ENCODE results near the gene KLK12.

The KLK12 gene, protein sequence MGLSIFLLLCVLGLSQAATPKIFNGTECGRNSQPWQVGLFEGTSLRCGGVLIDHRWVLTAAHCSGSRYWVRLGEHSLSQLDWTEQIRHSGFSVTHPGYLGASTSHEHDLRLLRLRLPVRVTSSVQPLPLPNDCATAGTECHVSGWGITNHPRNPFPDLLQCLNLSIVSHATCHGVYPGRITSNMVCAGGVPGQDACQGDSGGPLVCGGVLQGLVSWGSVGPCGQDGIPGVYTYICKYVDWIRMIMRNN

DNA sequence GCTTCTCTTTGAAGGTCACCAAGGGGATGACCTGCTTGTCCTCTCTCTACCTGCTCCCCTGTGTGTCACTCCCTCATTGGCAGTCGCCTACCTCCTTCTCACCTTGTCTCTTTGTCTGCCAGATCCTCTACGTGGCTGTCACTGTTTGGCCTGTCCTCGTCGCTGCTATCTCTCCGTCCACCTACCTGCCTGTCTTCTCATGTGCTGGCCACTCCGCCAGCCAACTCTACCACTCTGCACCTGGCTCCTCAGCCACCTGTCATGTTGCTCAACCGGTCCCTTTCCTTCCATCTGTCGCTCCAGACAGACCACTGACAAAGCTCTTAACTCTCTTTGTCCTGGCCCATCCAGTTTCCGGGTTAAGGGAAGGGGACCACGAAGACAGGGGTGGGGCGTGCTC lies at the start of gene KLK12:
Gene KLK12, minus strand, starts transcription at position 299 of the 400 bp plus-strand sequence. CDS start 381 bp downstream, outside the sequence.
- DNase-seq: no peak

DNA sequence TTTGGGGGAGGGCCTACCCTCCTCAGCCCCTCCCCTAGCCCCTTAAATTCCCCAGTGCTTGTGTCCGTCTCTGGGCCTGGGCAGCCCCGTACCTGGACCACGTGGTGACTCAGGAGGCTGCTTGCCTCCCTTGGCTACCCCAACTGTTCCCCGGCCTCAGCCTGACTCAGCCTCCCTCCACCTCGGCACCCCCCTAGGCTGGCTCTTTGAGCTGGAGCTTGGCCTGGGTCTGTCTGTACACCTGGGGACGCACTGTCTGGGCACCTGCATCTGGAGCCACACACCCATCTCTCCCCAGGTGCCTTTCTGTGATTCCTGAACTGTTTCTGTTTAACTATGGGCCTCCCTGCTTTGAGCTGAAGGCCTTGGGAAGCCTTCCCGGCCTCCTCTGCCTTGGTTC lies 49.7 kb upstream of the KLK12 start:
- no peak for DNase-seq

DNA sequence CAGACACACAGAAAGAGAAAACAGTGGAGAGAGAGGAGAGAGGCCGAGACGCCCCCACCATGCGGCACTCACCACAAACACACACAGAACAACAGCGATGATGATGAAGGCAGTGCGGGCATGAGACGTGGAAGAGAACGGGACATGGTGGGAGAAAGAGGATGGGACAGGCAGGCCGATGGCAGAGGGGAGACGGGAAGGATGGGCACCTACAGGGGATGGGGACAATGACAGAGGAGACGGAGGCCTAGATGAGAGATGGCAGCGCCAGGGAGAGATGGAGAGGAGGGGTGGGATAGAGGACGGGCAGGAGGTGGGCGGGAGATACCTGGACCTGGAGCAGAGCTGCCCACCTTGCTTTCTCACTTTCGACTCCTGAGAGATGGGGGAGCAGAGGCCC lies 49.0 kb upstream of the KLK12 start:
- DNase-seq: no peak

DNA sequence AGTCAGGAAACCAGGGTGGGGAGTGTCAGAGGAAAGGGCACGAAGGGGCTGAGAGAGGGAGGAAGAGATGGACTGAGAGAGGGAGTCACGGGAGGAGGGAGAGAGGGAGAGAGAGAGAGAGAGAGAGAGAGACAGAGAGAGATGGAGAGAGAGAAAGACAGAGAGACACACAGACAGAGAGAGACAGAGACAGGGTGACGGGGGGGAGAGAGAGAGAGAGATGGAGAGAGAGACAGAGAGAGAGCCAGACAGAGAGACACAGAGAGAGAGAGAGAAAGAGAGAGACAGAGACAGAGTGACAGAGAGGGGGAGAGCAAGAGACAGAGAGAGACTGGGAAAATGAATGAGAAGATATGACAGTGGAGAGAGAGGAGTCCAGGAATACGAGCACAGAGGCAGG lies 48.4 kb upstream of the KLK12 start:
- no peak for DNase-seq

DNA sequence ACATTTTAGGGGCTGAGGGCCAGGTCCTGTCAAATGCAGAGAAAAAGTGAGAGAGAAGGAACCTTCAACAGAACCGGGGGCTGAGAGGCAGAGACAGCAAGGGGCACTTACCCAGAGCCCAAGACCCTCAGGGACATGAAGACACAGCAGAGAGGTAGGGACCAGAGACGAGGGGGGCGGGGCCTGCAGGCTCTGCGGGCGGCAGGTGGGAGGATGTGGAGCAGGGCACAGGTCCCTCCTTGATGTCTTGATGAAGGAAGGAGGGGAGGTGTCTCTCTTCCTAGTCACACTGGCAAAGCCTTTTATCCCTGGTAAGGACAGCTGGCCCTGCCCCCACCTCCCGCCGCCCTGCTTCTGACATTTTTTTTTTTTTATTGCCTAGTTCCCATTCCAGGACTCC lies 47.8 kb upstream of the KLK12 start, which contains the start of gene KLK14:
Gene KLK14, minus strand, starts transcription at position 277 of the 400 bp plus-strand sequence. Its CDS starts 273 bp downstream, at position 4.
- DNase-seq: no peak

DNA sequence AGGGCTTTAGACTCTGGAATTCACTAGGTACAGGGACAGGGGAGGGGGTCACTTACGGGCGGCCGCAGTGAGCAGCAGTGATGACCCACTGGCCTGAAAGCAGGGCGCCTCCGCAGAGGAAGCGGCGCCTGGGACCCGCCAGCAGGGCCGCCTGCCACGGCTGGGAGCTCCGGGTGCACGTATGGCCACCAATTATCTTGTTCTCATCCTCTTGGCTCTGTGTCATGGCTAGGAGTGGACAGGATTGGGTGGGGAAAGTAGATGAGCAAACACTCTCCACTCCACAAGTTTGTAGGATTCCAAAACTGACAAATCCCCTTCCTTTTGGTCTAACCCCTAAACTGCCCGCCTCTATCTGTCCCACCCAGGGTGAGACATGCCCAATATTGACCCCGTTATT lies 46.7 kb upstream of the KLK12 start:
- DNase-seq: no peak

DNA sequence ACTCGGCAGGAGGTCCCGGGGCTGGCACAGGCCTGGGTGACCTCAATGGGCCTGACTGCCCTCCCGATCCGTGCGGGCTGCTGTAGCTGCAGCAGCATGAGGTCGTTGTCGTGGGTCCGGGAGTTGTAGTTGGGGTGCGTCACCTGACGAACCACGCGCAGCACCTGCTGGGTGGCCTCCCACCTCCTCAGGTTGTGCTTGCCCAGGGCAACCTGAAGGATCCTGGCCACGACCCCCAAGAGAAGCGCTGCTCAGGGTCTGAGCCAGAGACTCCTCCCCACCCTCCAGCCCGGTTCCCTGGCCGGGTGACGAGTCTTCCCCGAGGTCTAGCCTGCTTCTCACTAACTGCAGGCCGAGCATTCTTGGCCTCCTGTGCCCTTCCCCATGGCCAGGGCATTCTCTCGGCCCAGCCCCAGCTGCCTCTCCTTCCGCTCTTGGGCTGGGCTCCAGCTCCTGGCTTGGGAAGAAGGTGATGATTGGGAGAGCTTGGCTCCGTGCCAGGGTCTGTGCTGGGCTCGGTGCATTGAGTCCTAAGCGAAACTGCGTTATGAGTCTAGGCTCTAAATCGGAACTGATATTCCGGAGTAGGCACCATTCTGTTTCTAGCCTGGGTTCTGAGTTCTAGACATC lies 44.8 kb upstream of the KLK12 start:
- DNase-seq: no peak

DNA sequence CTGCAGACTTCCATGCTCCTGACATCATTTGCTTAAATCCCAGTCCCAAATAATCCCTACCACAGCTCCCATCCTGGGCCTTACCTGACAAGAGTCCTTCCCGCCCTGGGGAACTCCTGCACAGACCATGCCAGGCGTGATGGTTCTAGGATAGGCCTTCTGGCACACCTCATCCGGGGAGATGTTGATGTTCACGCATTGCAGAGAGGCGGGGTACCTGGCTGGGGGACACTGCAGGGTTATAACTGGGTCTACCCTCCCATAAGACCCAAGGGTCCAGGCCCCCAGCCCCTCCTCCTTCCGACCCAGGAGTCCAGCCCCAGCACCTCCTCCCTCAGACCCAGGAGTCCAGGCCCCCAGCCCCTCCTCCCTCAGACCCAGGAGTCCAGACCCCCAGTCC lies 43.9 kb upstream of the KLK12 start:
- no peak for DNase-seq

DNA sequence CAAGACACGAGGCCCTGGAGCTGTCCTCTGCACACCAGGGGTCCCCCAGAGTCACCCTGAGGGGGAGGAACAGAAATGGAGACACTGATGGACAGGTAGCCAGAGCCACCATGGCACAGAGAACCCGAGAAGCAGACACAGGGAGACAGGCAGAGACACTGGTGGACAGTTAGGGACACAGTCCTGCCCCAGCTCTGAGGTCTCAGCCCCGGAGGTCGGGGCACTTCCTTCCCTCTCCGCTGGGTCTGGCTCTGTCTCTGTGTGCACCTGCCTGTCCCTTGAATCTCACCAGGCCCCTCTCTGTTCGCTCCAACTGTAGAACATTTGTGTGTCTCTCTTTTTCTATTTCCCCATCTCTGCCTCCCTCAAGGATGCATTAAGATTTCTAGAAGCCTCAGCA lies 43.3 kb upstream of the KLK12 start:
- DNase-seq: no peak

DNA sequence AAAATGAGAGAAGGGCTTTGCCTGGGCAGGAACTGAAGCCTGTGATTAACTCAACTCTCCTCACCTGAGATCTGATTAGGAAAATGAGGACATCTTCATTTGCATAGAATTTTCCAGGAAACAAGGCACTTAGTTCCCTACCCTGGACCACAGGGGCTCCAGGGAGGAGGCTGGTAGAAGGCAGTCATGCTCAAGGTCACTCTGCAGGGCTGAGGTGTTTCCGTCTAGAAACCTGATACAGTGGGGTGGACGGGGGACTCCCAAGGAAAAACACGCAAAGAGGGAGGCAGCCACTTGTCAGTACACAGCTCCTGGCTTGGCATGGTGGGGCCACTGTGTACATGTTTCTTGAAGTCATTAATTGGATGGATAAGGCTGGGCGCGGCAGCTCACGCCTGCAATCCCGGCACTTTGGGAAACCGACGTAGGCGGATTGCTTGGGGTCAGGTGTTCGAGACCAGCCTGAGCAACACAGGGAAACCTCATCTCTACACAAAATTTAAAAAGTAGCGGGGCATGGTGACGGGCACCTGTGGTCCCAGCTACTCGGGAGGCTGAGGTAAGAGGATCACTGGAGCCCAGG lies 41.9 kb upstream of the KLK12 start:
- no peak for DNase-seq

DNA sequence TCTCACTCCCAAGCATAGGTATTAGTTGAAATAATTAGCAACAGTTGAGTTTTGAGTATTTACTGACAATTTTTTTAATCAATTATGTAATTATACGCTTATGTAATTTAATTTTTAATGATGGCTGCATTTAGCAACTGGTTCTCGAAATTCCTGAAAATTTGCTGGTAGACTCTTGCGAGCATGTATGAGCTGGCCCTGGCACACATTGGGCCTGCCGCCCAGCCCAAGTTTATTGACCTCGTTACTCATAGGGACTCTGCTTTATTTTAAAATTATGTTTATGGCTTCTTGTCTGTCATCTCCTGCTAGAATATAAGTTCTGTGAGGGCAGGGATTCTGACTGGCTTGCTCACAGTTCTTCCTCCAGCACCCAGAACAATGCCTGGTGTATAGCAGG lies 41.2 kb upstream of the KLK12 start:
- no peak for DNase-seq

DNA sequence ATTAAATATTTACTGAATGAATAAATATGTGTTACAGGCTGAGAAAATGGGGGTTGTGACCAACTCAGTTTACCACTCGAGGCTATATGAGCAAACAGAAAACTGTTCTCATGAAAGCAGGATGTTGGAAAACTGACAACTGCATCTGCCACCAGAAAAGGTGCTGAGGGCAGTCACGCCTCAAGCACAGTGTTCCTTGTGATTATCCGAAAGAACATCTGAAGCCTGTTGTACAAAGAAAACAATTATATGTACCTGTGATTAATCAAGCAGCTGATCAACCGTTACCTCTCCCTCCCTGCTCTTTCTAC lies 36.2 kb upstream of the KLK12 start:
- no peak for DNase-seq

DNA sequence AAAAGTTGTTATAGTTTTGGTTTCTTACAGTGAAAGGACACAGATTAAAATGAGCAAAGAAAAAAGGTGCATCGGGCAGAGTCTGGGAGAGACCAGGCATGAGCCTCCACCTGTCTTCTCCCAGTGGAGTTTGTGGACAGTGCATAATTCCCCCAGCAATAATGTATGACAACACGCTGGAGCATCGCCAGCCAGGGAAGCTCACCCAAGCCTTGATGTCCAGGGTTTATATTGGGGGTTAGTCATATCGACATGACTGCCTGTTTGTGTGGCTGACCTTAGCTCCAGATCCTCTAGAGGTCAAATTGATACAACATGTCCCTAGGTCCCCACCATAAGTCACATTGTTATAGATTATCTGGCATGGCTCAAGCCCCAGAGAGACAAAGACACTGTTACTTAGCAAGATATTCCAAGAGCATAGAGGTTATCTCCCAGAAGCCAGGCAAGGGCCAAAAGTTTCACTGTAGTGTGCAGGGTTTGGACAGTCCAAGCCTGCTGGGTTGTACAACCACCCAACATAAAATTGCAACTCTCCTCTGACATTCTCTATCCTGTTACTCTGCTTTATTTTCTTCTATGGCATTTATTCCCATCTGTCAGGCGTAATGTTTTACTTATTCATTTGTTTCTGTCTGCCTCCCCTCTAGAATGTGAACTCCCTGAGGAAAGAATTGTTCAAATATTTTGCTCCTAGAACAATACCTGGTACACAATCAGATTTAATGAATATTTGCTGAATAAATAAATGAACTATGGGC lies 35.7 kb upstream of the KLK12 start:
- DNase-seq: no peak

DNA sequence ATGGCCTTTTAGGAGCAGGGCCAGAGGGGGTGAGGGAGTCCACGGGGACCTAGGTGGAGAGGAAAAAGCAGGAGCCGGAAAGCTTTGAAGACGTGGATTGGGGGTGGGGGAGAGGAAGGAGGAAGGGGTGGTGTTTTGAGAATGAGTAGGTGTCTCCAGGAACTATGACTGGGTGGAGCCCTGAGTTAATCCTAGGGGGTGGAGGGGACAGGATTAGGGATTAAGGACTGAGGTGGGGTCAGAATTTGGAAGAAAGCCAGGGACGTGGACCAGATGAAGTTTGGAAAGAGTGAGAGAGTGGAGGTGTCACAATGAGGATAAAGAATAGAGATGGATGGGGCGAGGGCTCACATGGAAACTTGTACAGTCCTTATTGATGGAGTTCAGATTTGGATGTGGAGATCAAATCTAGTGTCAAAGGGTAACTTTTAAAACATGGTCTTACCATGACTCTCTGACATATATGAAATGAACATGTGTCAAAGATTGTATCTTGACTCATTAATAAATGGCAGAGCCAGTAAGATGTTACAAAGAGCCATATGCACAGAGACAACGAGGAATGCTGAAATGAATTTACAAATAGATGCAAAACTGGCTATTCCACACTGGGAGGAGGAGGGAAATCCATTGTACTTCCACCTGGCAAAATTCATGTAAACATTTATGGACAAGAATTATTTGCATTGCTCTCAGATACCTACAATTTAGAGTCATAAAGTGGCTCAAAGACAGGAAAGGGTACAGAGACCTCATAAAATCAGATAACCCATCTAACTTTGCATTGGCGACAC lies 31.8 kb upstream of the KLK12 start:
- DNase-seq: no peak

DNA sequence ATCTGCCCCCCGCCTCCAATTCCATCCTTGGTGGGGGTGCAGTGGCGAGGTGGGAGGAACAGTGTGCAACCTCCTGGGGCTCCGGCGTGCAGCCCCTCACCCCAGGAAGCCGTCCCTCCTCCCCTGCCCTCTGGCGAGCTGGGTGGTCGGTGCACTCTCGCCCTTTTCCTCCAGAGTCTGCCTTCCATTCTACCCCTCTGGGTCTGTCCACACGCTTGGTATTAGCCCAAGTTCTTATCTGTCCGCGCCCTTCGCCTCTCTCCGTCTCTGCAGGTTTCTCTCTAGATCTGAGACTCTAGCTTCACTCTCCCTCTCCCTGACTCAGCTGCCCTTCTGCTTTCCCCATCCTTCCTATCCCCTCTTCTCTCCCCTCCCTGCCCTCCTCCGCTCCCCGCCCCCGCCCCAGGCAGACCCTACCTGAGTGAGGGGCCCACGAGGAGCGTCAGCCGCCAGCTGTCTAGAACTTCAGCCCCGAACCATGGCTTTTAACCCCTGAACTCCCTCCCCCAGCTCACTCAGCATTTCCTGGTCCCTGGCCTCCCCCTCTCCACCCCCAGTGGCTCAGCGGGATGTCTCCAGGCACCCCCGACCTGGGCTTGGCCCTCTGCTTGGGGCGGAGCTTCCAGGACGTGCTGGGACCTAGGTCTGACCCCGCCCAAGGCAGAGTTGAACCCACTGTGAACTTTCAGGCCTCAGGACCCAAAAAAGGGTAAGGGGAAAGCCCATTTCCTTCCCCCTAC lies 30.6 kb upstream of the KLK12 start:
- no peak for DNase-seq

DNA sequence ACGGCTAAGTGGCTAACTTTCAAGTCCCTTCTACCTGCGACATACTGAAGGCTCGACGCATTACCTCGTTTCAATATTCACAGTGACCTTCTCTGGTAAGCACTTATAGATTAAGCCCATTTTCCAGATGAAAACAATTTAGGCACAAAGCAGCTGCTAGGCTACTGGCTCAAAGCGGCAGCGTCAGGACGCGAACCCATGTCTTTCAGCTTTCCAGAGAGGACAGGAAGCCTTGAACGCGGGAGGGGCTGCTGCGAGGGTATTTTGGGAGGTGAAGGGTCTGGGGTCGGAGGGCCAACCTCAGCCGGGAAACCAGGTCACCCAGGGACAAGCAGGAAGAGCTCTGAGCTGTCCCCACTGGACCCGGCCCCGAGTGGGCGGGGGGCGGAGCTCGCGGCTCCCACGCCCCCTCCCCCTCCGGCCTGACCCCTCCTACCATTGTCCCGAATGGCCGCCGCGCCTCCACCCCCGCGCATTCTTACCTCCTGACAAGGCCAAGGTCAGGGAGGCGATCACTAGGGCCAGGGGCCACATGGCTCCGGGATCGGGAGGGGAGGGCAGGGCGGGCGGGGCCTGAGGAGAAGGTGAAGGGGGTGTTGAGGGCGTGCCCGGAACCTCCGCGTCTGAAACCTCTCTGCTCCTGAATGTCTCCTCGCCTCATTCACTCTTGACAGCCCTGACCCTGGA lies 29.9 kb upstream of the KLK12 start, which contains the start of gene KLK13:
Gene KLK13, minus strand, starts transcription at position 559 of the 687 bp plus-strand sequence. Its CDS starts 25 bp downstream, at position 534.
- DNase-seq: no peak

DNA sequence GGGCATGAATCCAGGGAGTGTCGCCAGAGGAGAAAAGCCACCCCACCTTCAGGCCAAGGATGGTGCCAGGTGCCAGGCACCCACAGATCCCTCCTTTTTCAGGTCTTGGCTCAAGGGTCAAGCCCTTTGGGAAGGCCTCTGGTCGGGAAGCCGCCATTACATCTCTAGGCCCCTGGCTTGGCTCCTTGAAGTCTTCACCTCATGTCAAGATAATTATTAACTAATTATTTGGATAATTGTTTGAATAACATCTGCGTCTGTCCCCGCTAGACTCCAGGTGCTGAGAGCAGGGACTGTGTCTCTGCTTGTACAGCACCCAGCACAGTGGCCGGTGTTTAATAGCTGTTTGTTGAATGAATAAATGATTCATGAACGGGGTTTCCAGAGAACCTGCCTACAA lies 28.9 kb upstream of the KLK12 start:
- DNase-seq: no peak

DNA sequence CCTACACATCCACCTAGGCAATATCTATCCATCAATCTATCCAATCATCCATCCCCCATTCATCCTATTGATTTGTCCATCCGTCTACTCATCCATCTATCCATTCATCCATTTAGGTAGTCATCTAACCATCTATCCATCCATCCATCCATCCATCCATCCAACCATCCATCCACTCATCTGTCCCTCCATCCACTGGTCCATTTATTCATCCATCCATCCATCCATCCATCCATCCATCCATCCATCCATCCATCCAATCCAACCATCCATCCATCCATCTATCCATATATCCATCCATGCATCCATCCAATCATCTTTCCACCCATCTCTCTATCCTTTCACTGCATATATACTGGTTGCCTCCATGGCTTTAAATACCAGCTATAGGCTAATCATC lies 26.2 kb upstream of the KLK12 start:
- DNase-seq: no peak

DNA sequence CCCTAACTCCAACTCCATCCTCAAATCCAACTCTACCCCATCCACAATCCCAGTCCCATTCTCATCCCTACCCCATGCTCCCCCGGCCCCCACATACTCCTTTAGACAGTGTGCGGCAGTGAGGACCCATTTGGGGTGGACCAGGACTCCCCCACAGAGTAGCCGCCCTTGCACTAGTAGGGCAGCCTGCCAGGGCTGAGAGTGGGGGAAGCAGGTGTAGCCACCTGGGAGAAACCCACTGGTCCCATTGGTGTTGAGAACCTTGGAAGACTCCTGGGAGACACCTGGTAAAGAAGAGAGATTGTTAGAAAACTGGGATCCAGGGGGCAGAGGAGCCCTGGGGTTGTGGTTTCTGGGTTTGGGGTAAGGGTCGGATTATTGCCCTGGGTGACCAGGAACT lies 25.5 kb upstream of the KLK12 start:
- no peak for DNase-seq

DNA sequence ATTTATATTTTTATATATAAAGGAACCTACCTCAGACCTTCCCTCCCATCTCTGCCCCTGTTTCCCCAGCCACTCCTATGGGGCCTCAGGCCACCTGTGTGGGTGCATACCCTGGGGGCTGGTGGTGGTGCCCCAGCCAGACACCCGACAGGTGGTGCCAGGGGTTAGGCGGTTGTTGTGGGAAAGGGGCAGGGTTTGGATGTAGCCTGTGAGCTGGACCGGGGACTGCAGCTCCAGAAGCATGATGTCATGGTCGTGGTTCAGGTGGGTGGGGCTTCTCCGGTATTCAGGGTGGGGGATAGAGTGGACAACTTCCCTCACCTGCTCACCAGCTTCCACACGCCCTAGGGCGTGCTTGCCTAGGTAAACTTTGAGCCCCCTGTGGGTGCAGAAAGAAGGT lies 24.9 kb upstream of the KLK12 start:
- DNase-seq: no peak

DNA sequence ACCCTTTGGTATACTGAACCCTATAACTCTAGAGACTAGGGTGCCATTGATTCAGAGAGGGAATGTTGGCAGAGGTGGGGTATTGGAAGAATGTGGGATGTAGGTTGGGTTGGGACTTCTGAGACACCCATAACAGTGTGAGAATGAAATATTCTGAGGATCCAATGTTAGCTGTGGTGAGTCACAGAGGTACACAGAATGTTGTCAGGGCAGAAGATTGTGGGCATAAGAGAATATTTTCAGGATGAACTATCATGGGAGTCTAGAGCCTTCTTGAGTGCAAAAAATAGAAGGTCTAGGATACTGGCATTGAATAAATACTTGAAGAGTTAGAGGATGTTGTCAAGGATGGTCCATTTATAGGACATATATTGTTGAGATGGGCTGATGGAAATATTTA lies 21.1 kb upstream of the KLK12 start:
- DNase-seq: no peak

DNA sequence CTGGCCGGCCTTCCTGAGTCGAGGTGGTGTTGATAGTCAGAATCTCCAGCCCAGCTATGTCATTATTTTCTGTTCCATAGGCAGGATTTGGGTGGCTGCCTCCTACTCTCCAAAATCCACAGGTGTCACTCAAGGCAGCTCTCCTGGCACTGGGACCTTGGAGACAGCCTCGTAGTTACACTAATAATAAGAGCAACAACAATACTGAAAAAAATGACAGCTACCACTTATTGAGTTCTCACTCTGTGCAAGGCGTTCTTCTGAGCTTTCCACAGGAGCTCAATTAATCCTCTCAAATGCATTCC lies 12.2 kb upstream of the KLK12 start:
- no peak for DNase-seq

Data from activated CD4-positive, alpha-beta T cell treated with anti-CD3 and anti-CD28 coated beads, Interleukin-2, Interleukin-6, amounts not matched to agents 100 ng/mL and 50 ng/mL, durations not matched to agents 16 hours and 8 hours (primary cell).